CD4-positive, alpha-beta T cell treated with Interleukin-15 for 1 hour (primary cell): Measurements from ENCODE around the gene NUDT19.
"Not testable (repeated sequence)": the region's sequence is repeated elsewhere in the genome, so short reads cannot be mapped to it uniquely, and the experiment has no call there.

ENCODE experiments used
- DNase-seq: peaks from one replicate; pipeline ENCODE4 v3.0.0-alpha.2; 2020

The NUDT19 gene

DNA sequence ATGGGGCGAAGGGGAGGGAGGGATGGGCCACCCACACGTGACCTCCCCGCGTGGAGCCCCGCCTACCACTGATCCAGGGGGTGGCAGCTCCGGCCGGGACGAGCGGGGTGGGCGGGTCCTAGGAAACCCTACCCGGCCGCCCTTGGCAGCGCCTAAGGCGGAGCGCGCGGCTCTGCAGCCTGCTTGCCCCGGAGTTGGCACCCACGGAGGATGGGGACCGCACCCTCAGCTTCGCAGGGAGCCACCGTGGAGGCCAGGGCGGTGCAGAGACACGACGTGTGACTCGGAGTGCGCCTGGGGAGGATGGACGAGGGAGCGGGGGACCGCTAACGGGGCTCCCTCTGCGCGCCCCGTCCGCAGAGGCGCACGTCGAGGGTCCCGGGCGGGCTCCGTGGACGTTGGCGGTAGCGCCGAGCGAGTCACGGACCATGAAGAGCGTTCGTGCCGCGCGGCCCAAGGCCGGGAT lies 15.9 kb upstream of the NUDT19 start, which contains the start of gene RGS9BP:
Gene RGS9BP, plus strand, starts transcription at position 129 of the 466 bp plus-strand sequence. CDS start 416 bp downstream, outside the sequence.
- DNase-seq, result peak; percentile 67

DNA sequence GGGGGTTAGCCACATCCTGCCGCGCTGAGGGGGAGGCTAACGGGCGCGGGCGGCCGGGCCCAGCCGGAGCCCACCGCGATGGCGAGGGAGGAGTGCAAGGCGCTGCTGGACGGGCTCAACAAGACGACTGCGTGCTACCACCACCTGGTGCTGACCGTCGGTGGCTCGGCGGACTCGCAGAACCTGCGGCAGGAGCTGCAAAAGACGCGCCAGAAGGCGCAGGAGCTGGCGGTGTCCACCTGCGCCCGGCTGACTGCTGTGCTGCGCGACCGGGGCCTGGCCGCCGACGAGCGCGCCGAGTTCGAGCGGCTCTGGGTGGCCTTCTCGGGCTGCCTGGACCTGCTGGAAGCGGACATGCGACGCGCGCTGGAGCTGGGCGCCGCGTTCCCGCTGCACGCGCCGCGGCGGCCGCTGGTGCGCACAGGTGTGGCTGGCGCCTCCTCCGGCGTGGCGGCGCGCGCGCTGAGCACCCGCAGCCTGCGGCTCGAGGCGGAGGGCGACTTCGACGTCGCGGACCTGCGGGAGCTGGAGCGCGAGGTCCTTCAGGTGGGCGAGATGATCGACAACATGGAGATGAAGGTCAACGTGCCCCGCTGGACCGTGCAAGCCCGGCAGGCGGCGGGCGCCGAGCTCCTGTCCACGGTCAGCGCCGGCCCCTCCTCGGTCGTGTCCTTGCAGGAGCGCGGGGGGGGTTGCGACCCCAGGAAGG lies 15.3 kb upstream of the NUDT19 start:
- no peak for DNase-seq

DNA sequence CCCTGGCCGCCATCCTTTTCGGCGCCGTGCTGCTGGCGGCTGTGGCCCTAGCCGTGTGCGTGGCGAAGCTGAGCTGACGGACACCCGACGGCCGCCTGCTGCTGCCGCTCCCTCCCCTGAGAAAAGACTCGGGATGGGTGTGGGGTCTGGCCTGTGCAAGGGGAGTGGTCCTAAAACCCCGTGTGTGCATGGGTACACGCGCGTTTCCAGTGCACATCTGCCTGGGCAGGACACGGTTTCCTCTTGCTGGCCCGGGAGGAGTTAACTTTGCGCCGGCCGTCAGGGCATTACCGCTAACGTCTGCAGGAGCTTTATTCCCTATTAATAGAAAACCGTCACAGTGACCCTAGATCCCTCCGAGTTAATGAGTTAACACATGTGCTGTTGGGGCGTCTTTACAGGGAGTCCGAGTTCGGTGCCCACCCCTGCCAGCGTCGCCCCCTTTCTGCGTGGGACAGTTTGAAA lies 14.7 kb upstream of the NUDT19 start:
- no peak for DNase-seq

DNA sequence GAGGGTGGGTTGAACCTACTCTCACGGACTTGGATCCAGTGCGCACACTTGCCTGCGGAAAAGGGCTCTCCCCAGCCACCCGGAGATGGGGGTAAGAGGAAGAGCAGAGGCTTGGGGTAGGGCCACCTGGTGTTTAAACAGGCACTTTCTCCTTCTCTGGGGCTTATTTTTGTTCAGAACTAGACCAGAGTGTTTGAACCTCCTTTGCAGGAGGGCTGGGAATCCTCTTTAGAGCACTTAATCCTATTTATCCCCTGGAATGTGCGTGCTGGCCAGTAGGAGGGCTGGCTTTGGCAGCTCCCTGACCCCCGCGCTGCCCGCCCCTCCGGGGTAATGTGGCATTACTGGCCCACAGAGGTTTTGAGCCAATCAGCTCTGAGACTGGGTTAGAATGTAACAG lies 14.0 kb upstream of the NUDT19 start:
- DNase-seq, result no peak

DNA sequence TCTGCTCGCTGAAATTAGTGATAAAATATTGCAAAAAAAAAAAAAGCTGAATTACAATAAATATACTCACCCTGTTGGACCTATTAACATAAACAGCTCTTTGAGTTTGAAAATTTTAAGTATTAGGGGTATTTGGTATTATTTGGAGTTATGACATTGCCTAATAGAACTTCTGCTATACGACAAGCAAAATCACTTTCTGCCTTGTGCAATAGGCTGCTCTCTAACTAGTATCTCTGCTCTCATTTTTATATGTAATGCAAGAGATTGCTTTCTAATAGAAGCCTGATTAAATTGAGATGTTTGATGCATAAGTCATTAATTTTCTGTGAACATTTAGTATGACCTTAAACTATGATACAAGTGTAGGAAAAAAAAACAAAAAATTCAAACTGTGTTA lies 10.6 kb upstream of the NUDT19 start:
- no peak for DNase-seq

DNA sequence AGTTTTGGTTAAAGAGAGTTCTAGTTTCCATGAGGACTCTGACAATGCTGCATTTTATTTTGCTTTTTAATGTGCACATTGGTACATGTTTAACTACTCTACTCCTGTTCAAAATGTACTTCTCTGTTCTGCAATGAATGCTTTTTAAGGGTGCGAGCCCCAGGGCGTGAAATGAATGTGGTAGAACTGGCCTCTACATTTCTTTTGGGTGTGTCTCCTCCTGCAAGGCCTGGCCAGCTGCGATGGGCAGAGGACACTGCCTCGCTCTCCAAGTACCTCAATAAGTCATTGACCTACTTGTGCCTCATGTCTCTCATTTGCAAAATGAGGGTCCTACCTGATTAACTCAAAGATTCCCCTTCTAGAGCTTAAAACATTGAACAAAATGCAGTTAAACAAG lies 9.3 kb upstream of the NUDT19 start:
- DNase-seq, result no peak

DNA sequence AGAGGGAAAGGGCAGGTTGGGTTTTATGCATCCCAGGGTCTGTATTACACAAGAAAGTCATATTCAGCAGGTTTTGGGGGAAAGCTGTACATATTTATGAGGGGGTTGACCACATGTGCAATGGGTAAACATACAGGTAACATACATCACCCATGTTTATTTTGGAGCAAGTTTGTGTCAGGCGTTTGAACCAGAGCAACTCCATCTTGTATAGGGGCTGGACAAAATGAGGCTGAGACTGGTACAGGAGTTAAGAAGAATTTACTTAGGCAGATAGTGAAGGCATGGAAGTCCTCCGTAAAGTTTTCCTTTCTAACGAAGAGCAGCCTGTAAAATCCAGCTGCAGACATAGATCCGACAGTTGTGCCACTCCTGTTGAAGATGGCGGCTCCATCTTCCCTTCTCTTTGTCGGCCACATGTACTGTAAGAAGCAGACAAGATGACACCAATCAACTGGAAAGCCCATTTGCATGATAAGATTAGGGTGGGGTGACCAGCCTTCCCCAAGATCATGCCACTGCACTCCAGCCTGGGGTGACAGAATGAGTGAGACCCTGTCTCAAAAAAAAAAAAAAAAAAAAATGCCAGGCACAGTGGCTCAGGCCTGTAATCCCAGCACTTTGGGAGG lies 4.7 kb upstream of the NUDT19 start:
- DNase-seq, result no peak

DNA sequence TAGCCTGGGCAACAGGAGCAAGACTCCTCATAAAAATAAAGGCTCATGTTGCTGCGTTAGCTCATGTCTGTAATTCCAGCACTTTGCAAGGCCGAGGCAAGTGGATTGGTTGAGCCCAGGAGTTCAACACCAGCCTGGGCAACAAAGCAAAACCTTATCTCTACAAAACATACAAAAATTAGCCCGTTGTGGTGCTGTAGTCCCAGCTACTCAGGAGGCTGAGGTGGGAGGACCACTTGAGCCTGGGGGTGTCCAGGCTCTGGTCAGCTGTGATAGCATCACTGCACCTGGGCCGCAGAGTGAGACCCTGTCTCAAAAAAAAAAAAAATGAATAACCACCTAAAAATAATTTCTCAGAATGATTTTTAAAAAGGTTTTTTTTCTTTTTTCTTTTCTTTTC lies 3.9 kb upstream of the NUDT19 start:
- DNase-seq, result no peak

DNA sequence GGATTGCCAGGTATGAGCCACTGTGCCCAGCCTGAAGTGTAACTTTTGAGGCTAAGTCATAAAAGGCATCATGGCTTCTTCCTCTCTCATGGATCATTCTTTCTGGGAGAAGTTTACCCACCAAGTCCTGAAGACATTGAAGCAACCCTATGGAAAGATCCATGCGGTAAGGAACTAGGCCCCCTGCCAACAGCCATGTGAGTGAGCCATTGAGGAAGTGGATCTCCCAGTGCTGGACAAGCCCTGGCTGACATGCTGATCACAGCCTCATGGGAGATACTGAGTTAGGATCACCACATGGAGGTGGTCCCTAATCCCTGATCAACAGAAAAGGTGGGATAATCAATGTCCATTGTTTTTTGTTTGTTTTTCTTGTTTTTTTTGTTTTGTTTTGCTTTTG lies 3.3 kb upstream of the NUDT19 start:
- DNase-seq, result no peak

DNA sequence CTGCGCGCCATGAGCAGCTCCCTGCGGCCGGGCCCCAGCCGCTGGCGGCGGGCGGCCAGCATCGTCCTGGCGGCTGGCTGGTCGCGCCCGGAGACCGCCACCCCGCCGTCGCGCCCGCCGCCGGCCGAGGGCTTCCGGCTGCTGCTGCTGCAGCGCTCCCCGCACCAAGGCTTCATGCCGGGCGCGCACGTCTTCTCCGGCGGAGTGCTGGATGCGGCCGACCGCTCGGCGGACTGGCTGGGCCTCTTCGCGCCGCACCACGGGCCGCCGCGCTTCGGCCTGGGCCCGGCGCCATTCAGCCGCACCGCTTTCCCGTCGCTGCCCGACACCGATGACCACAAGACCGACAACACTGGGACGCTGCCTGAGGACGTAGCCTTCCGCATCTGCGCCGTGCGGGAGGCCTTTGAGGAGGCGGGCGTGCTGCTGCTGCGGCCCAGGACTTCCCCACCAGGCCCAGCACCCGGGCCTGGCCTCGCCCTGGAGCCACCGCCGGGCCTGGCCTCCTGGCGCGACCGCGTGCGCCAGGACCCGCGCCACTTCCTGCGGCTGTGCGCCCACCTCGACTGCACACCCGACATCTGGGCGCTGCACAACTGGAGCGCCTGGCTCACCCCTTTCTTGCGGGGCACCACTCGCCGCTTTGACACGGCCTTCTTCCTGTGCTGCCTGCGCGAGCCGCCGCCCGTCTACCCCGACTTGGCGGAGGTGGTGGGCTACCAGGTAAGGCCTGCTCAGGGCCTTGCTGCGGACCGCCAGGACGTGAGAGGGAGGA lies 518 bp downstream of the NUDT19 start:
- DNase-seq, result peak; percentile 64

DNA sequence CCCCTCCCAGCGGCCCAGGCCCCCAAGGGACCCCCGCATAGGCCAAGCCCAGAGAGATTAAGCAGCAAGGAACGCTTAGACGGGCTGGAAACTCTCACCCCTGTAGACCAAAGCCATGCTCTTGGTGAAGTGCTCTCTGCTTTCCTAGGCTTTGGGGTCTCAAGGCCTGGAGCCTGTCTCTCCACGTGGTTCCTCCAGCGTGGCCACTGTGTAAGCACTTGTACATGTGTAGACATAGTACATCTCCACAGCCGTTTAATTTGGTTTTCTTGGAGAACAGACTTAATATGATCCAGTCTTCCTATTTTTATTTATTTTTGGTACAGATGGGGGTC lies 1.1 kb downstream of the NUDT19 start:
- no peak for DNase-seq

DNA sequence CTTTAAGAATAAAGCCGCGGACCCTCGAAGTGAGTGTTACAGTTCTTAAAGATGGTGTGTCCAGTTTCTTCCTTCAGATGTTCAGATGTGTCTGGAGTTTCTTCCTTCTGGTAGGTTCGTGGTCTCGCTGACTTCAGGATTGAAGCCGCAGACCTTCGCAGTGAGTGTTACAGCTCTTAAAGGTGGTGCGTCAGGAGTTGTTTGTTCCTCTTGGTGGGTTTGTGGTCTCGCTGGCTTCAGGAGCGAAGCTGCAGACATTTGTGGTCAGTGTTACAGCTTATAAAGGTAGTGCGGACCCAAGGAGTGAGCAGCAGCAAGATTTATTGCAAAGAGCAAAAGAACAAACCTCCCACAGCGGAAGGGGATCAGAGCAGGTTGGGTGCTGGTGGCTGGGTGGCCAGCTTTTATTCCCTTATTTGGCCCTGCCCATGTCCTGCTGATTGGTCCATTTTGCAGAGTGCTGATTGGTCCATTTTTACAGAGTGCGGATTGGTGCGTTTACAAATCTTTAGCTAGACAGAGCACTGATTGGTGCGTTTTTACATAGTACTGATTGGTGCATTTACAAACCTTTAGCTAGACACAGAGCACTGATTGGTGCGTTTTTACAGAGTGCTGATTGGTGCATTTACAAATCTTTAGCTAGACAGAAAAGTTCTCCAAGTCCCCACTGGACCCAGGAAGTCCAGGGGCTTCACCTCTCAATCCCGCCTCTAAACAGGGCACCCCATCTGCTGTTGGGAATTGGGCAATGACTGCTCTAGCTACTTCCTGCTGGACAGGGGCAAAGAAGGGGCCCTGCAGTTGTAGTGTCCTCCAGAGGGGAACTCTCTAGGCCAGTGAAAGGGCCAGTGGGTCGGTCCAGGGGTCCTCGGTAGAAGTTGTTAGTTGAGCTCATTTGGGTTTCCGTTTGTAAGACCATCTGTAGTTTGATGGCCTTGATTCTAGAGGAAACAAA lies 1.8 kb downstream of the NUDT19 start:
- peak; percentile 53 for DNase-seq

DNA sequence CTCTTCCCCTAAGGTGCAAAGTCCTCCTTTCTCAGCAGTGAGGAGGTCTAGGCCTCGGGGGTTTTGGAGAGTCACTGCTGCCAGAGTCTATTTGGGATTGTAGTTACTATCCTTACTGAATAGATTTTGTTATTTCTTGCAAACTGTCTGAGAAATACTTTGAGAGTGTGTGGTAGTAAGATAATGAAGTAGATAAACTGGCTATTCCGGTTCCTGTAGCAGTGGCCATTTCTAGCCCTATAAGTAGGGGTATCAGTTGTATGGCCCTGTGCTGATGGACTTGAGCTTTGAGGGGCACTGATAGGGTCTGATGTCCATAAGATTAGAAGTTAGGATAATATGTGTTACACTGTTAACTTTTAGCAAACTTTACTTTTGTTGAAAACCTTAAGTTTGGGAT lies 2.7 kb downstream of the NUDT19 start:
- not testable (repeated sequence) for DNase-seq

DNA sequence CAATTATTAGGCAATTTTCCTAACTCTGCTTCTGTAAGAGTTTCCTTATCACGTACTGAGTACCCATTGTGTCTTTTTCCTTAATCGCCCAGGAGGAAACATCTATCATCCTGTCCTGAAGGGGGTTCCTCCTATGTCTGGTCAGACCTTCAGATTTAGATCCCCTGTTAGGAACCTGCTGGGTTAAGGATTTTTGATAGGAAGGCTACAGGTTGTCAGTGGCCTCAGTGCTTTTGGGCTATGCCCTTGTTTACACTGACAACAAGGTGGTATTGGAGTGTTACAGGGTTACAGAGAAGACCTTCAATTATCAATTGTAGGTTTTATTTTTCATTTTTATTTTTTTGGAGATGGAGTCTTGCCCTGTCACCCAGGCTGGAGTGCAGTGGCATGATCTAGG lies 3.2 kb downstream of the NUDT19 start:
- not testable (repeated sequence) for DNase-seq

DNA sequence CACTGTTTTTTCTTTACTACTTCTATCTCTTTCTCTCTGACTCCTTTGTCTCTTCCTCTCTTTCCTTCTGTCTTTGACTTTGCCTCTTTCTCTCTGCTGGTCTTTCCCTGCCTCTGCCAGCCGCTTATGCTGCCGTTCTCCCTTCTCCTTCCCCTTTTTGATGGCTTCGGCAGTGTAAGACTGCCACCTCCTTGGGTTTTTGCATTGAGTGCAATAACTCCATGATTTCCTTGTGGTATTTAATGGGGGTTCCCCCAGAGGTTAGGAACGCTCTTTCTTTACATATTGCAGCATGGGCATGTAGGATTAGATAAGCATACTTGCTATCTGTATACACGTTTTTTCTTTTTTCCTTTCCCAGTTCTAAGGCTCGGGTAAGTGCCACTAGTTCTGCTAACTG lies 3.9 kb downstream of the NUDT19 start:
- not testable (repeated sequence) for DNase-seq

DNA sequence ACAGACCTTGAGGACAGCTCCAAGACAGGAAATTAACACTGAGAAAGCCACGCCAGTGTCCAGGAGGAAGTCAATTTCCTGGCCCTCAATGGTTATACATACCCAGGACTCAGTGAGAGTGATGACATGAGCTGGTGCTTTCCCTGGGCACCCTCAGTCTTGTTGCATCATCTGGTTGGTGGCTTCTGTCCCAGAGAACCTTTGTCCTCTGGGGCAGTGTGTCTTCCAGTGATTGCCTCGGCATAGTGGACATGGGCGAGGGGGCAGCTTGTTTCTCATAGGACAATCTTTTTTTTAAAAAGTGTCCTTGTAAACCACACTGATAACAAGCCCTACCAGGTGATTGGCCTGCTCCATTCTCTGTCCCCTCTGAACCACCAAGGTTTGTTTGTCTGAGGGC lies 5.2 kb downstream of the NUDT19 start:
- DNase-seq, result peak; percentile 30

DNA sequence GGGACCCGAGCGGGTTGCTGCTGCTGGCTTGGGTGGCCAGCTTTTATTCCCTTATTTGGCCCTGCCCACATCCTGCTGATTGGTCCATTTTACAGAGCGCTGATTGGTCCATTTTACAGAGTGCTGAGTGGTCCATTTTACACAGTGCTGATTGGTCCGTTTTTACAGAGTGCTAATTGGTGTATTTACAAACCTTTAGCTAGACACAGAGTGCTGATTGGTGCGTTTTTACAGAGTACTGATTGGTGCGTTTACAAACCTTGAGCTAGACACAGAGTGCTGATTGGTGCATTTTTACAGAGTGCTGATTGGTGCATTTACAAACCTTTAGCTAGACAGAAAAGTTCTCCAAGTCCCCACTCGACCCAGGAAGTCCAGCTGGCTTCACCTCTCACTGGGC lies 8.5 kb downstream of the NUDT19 start:
- DNase-seq, result not testable (repeated sequence)

DNA sequence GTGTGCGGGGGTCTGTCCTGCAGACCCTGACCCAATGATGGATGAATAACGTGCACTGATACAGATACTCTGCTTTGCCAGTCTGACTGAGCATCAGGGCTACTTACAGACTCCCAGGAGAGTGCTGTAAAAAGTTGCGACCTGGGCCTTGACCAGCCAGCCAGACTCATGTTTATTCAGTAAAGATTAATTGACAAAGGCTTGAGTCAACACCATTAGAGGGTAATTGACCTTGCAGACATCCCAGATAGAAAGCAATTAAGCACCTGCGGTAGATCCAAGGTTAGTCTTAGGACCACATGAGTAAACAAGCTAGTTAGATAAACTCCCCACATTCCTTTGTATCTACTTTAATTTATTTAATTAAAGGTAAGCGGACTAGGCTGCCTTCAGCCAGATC lies 10.4 kb downstream of the NUDT19 start:
- no peak for DNase-seq

DNA sequence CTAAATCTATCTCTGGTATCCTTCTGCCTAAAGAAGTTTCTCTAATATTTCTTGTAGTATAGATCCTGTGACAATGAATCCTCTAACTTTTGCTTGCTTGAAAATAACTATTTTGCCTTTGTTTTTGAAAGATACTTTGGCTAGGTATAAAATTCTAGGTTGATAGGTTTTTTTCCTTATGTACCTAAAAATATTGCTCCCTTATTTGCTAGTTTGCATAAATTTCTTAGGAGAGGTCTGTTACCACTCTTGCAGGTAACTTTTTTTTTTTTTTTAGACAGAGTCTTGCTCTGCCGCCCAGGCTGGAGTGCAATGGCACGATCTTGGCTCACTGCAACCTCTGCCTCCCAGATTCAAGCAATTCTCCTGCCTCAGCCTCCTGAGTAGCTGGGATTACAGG lies 12.4 kb downstream of the NUDT19 start:
- DNase-seq, result not testable (repeated sequence)

DNA sequence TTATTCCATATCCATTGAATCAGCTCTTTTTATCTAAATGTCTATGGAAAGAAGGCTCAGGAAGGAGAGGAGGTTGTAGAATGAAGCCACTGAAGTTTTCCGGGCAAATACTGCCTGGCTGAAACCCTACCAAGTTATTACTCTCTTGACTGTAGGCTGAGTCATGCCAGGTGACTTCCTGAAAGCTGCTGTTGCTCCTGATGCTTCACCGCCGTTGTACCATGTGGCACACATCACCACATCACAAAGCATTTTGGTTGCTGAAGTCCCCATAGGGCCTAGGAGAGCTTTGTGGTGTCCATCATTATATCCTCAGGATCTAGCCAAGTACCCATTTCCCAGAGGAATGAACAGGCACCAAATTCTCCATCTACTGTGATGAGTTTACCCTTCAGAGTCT lies 16.8 kb downstream of the NUDT19 start:
- no peak for DNase-seq

DNA sequence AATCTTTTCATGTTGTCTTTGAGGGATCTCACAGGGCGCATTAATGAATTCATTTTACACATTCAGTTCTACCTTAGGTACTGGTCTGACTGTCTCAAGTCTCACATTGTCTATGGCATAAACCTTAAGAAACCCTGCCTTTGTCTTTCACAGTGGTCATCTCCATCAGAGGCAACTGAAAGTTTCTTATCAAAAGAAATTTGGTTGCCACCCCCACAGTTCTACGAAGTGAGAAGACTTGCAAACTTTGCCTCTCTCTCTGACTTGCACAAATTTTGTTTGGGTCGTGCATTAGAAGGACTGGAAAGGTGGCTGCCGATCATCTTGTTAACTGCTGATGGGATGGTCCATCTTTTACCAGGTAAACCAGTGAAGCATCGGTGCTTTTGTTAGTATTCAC lies 17.4 kb downstream of the NUDT19 start:
- no peak for DNase-seq

DNA sequence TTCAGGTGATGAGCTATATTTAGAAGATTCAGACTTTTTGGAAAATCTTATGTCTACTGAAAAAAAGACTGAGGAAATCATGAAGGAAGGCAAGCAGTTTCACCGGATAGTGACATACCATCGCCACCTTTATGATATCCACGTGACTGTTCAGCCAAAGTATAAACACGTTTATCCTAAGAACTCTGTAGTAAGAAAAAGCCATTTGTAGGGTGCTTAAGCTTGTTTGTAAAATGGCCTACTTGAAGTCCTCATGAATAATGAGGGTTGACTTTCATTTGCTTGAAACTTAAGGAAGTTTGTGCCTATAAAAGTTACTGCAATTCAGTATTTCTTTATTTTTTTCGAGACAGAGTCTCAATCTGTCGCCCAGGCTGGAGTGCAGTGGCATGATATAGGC lies 20.1 kb downstream of the NUDT19 start:
- DNase-seq, result no peak

DNA sequence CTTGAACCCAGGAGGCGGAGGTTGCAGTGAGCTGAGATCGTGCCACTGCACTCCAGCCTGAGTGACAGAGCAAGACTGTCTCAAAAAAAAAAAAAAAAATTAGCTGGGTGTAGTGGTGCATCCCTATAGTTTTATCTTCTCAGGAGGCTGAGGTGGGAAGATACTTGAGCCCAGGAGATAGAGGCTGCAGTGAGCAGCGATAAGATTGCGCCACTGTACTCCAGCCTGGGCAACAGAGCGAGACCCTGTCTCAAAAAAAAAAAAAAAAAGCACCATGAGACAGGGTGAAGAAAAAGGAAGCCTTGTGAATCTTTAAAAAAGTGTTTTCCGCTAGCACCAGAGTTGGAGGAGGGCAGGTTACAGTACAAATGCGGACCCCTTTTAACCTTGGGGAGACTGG lies 24.6 kb downstream of the NUDT19 start:
- not testable (repeated sequence) for DNase-seq
